ENCODE results near the gene PHYHD1.

- TF ChIP-seq POLR2A (IDR thresholded peaks at IDR 0.05; ENCODE audit: low read depth, low read length) (no peak), EZH2 (IDR thresholded peaks at IDR 0.05; ENCODE audit: borderline replicate concordance, low read depth, low read length, severe bottlenecking) (no peak), CTCF (IDR thresholded peaks at IDR 0.05; ENCODE audit: extremely low read depth in 1 of 2, insufficient read depth in 1 of 2, low read depth in 1 of 2, low read length in 2 of 2) (no peak), MYC (IDR thresholded peaks at IDR 0.05; ENCODE audit: low read depth, low read length) (no peak), POLR2AphosphoS5 (IDR thresholded peaks at IDR 0.05; ENCODE audit: insufficient read depth, low read depth, low read length) (no peak), JUN (IDR thresholded peaks at IDR 0.05; ENCODE audit: borderline replicate concordance, insufficient read depth, insufficient read length, low read depth) (no peak)
Measured at GRCh38 chr9:128983536-128983935, 62.8 kb downstream of the PHYHD1 start.
